Large intestine (tissue), 3 donors: ENCODE data around the gene VPS13D. TPM values are rescaled to one million over a fixed set of nuclear protein-coding genes. Genes with fewer than 3 reads are reported as not detected.

Source experiments
- DNase-seq, 2 donors: peaks; one replicate each; pipeline versions ENCODE4 v3.0.0 to v3.0.0-alpha.2; 2013
- H3K27ac ChIP-seq: one replicate; pipeline ENCODE4 v1.5.1; 2013; ENCODE audit warnings: low read length
- H3K27me3 ChIP-seq: 2 replicates; pipeline ENCODE4 v1.6.1; 2013; ENCODE audit warnings: low read length; ENCODE audit not compliant: control insufficient read depth, insufficient read depth
- H3K36me3 ChIP-seq: 2 replicates; pipeline ENCODE4 v1.6.1; 2013; ENCODE audit warnings: low read length; ENCODE audit not compliant: control insufficient read depth, insufficient read depth
- H3K4me1 ChIP-seq: one replicate; pipeline ENCODE4 v1.6.1; 2013; ENCODE audit warnings: low read length; ENCODE audit not compliant: control insufficient read depth, insufficient read depth
- H3K4me3 ChIP-seq: one replicate; pipeline ENCODE4 v1.5.1; 2013; ENCODE audit warnings: low read length
- H3K9me3 ChIP-seq: one replicate; pipeline ENCODE4 v1.6.1; 2013; ENCODE audit warnings: mild to moderate bottlenecking, low read depth, low read length, moderate library complexity; ENCODE audit not compliant: control insufficient read depth
- WGBS: methylation state at CpG from one replicate; pipeline ENCODE4 v1.1.5; 2013; ENCODE audit warnings: low lambda C conversion rate; ENCODE audit not compliant: insufficient coverage; 5-methylcytosine and 5-hydroxymethylcytosine counted together
- polyA plus RNA-seq: library from polyadenylated mRNA; unstranded; fragments of 120-200 nt; gene quantifications from one replicate; pipeline ENCODE4 v1.2.1, GENCODE V29; 2013

Gene VPS13D
- polyA plus RNA-seq, 1 donor: 20.7 TPM

- peaks cover 11% of the 10 kb centered on the region for H3K36me3 ChIP-seq
- H3K27ac ChIP-seq: no peak overlapping the region
- DNase-seq: no peak
- H3K9me3 ChIP-seq: no peaks in the 10 kb centered on the region
- no CpG with 5 or more reads among the region's 4 CpGs for WGBS
- no peaks in the 10 kb centered on the region for H3K4me1 ChIP-seq
- peak overlapping the region; percentile 99 for H3K4me3 ChIP-seq
- H3K27me3 ChIP-seq: no peaks in the 10 kb centered on the region
Observed at GRCh38 chr1:12231276-12231595, 1.4 kb downstream of the VPS13D start.

DNA sequence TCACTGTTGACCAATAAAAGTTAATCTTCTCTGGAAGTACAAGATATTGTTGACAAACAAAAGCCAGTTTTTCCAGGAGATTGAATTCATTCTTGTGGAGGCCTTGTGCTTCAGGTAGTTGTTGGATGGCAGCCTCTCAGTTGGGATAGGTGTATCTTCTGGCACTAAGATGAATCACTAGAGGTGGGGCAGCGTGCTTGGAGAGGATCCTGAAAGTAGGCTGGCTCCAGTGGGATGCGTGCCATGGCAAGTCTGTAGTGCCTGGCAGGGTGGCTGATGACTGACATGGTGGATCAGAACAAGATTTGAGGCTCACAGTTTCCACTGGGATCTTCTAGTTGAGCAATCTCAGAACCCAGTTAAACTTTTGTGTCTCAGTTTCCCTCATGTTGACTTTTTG is 2.4 kb downstream of the VPS13D start:
- no CpG with 5 or more reads among the region's 2 CpGs for WGBS
- Histone ChIP-seq H3K27me3 (no peaks in the 10 kb centered on the region), H3K4me3 (no peak overlapping the region), H3K4me1 (no peaks in the 10 kb centered on the region), H3K36me3 (peaks cover 12% of the 10 kb centered on the region), H3K27ac (no peak overlapping the region), H3K9me3 (no peaks in the 10 kb centered on the region)
- DNase-seq: no peak

DNA sequence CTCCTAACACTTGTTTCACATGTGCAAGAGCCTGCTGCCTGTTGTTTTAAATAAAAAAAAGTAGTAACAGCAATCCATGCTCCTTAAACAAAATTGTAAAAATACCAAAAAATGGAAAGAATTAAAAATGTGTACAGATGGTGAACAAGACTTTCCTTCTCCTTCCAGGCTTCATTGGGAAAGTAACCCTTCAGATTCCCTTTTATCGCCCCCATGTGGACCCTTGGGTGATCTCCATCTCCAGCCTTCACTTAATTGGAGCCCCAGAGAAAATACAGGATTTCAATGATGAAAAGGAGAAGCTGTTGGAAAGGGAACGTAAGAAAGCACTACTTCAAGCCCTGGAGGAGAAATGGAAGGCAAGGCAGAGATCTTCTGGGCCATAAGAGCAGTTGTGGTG is 14.2 kb downstream of the VPS13D start:
- no peaks in the 10 kb centered on the region for H3K4me1 ChIP-seq
- DNase-seq: no peak
- no peaks in the 10 kb centered on the region for H3K9me3 ChIP-seq
- no peak overlapping the region for H3K27ac ChIP-seq
- WGBS: 100% methylated on average over 1 of the region's 2 CpGs
- H3K36me3 ChIP-seq: peaks cover 42% of the 10 kb centered on the region
- H3K4me3 ChIP-seq: no peak overlapping the region
- no peaks in the 10 kb centered on the region for H3K27me3 ChIP-seq

DNA sequence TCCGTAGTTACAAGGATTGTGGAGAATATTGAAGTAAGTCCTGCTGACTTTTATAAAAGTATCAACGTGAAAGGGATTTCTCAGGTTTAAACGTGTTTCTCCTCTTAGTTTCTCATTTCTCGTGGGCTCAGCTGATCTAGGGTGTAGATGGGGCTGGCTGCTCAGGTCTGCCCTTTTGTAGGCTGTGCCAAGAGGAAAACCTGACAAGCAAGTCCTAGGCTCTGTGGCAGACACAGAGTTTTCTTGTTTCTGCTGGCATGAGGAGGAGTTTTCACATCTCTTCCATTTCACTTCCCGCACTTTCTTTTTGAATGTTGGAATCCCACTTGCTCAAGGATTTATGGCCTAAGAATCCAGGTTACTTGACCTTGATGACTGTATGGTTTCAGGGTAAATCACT is 14.8 kb downstream of the VPS13D start:
- no CpG with 5 or more reads among the region's 5 CpGs for WGBS
- Histone ChIP-seq H3K27ac (no peak overlapping the region), H3K36me3 (peaks cover 47% of the 10 kb centered on the region), H3K4me1 (no peaks in the 10 kb centered on the region), H3K4me3 (no peak overlapping the region), H3K27me3 (no peaks in the 10 kb centered on the region), H3K9me3 (no peaks in the 10 kb centered on the region)
- DNase-seq: no peak

DNA sequence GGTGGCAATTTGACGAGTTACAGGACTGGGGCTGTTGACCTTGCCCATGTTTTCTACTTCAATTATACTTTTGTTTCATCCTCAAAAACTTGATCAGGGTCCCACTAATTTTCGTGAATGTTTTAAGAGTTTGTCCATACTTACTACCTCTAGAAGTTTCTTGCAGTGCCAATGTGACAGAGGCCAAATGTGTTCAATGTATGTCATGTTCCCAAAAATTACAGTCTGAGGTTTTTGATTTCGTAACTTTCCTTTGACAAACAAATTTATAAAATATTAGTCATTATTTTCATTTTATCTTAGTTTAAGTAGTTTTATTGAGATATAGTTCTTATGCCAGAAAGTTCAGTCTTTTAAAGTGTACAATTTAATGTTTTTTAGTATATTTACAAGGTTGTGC is 15.3 kb downstream of the VPS13D start:
- no peaks in the 10 kb centered on the region for H3K4me1 ChIP-seq
- H3K27ac ChIP-seq: no peak overlapping the region
- no peak for DNase-seq
- H3K9me3 ChIP-seq: no peaks in the 10 kb centered on the region
- no peaks in the 10 kb centered on the region for H3K27me3 ChIP-seq
- WGBS: 50% methylated on average over 2 of the region's 3 CpGs
- no peak overlapping the region for H3K4me3 ChIP-seq
- H3K36me3 ChIP-seq: peaks cover 52% of the 10 kb centered on the region

GRCh38 chr1:12245733-12246132 is 15.9 kb downstream of the VPS13D start:
- no peak overlapping the region for H3K4me3 ChIP-seq
- H3K27me3 ChIP-seq: no peaks in the 10 kb centered on the region
- no peak overlapping the region for H3K27ac ChIP-seq
- H3K4me1 ChIP-seq: no peaks in the 10 kb centered on the region
- peaks cover 58% of the 10 kb centered on the region for H3K36me3 ChIP-seq
- no peaks in the 10 kb centered on the region for H3K9me3 ChIP-seq
- no peak for DNase-seq

DNA sequence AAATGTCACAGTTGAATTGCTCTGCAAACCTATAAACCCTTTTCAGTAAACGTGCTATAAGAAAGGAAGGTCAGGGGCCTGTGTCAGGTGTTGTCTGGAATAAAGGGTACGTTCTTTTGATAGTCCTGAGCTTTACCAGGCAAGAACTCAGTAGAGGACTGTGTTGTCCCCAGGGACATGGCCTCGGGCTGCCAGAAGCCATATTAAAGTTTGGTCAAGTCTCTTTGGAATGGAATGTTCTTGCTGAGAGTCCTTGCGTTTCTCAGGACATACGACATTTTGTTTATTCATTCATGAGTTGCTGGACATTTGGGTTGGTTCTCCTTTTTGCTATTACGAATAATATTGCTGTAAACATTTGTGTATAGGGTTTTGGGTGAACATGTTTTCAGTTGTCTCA is 16.8 kb downstream of the VPS13D start:
- 100% methylated on average over 2 of the region's 6 CpGs for WGBS
- H3K27me3 ChIP-seq: no peaks in the 10 kb centered on the region
- no peaks in the 10 kb centered on the region for H3K4me1 ChIP-seq
- no peak overlapping the region for H3K4me3 ChIP-seq
- H3K36me3 ChIP-seq: peaks cover 62% of the 10 kb centered on the region
- H3K27ac ChIP-seq: no peak overlapping the region
- no peaks in the 10 kb centered on the region for H3K9me3 ChIP-seq
- DNase-seq: no peak

DNA sequence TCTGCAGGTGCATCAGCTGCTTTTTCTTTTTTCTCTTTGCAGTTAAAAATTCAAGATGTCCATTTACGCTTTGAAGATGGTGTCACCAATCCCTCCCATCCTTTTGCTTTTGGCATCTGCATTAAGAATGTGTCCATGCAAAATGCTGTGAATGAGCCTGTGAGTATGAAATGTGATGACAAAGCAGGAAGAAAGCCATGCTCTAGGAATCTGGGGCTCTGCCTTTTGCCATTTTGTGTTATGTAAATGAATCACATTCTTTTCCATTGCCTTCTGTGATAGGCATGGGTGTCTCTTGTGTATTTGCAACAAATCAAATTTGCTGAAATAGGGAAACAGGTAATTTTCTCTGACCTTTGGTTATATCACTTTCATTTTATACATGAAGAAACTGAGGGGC is 19.4 kb downstream of the VPS13D start:
- WGBS: no CpG with 5 or more reads among the region's 1 CpG
- DNase-seq: no peak
- no peaks in the 10 kb centered on the region for H3K27me3 ChIP-seq
- no peaks in the 10 kb centered on the region for H3K9me3 ChIP-seq
- H3K4me1 ChIP-seq: no peaks in the 10 kb centered on the region
- peaks cover 58% of the 10 kb centered on the region for H3K36me3 ChIP-seq
- no peak overlapping the region for H3K4me3 ChIP-seq
- H3K27ac ChIP-seq: no peak overlapping the region

GRCh38 chr1:12249748-12250147 is 19.9 kb downstream of the VPS13D start:
- WGBS: 100% methylated on average over 1 of the region's 6 CpGs
- Histone ChIP-seq H3K4me1 (no peaks in the 10 kb centered on the region), H3K9me3 (no peaks in the 10 kb centered on the region), H3K4me3 (no peak overlapping the region), H3K36me3 (peaks cover 55% of the 10 kb centered on the region), H3K27ac (no peak overlapping the region), H3K27me3 (no peaks in the 10 kb centered on the region)
- DNase-seq: no peak

GRCh38 chr1:12251442-12251841 is 21.6 kb downstream of the VPS13D start:
- DNase-seq: no peak
- no peaks in the 10 kb centered on the region for H3K27me3 ChIP-seq
- H3K27ac ChIP-seq: no peak overlapping the region
- no peaks in the 10 kb centered on the region for H3K9me3 ChIP-seq
- no peaks in the 10 kb centered on the region for H3K4me1 ChIP-seq
- WGBS: no CpG with 5 or more reads among the region's 5 CpGs
- H3K4me3 ChIP-seq: no peak overlapping the region
- H3K36me3 ChIP-seq: peaks cover 49% of the 10 kb centered on the region

DNA sequence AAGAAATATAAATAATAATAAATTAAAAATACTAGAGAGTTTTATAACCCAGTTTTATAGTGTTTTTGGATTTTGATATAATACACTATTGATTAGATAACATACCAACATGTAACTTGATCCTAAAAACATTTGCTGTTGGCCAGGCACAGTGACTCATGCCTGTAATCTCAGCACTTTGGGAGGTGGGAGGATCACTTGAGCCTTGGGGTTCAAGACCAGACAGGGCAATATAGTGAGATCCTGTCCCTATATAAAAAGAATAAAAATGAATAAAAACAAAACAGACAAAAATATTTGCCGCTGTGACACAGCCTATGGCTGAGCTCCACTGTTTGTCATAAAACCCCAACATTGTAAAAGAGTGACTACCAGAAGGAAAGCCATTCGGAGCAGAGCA is 26.1 kb downstream of the VPS13D start:
- Histone ChIP-seq H3K4me1 (peaks cover 3% of the 10 kb centered on the region), H3K4me3 (no peak overlapping the region), H3K27me3 (no peaks in the 10 kb centered on the region), H3K36me3 (peaks cover 60% of the 10 kb centered on the region), H3K27ac (no peak overlapping the region), H3K9me3 (no peaks in the 10 kb centered on the region)
- no peak for DNase-seq
- WGBS: no CpG with 5 or more reads among the region's 2 CpGs
